Adrenal gland (tissue), 12 donors: ENCODE measurements around the gene GRAP2. TPM values are rescaled to one million over a fixed set of nuclear protein-coding genes. Genes with fewer than 3 reads are reported as not detected.

Source experiments
- DNase-seq, 7 donors: peaks; one replicate each; pipeline ENCODE4 v3.0.0-alpha.2; 2019 to 2020
- H3K27ac ChIP-seq, 5 donors: fragments of 200-600 bp; sonication (generic) in 4 of 5; 1 replicate in 3 of 5; 2 replicates in 2 of 5; pipeline versions ENCODE4 v1.5.1 to v1.8.0; 2016 to 2020; ENCODE audit warnings: mild to moderate bottlenecking in 1 of 5
- H3K27me3 ChIP-seq: fragments of 200-600 bp; 2 replicates; pipeline ENCODE4 v1.8.0; 2021
- H3K36me3 ChIP-seq, 2 donors: fragments of 200-600 bp; replicated peaks in 1 of 2; 1 replicate in 1 of 2; 2 replicates in 1 of 2; pipeline versions ENCODE4 v1.5.1 to v1.8.0; 2018 to 2022
- H3K4me1 ChIP-seq, 2 donors: fragments of 200-600 bp; replicated peaks in 1 of 2; 1 replicate in 1 of 2; 2 replicates in 1 of 2; pipeline versions ENCODE4 v1.5.1 to v1.8.0; 2018 to 2021
- H3K4me3 ChIP-seq, 4 donors: fragments of 200-600 bp; sonication (generic) in 3 of 4; one replicate each; pipeline ENCODE4 v1.5.1; 2016 to 2018
- H3K9me3 ChIP-seq, 3 donors: fragments of 200-600 bp; sonication (generic) in 1 of 3; replicated peaks in 1 of 3; 1 replicate in 2 of 3; 2 replicates in 1 of 3; pipeline versions ENCODE4 v1.5.1 to v1.8.0; 2016 to 2021
- POLR2A ChIP-seq, 2 donors: fragments of 450-650 bp; IDR thresholded peaks; one replicate each; pipeline ENCODE4 v1.6.1; 2017; ENCODE audit warnings: antibody characterized with exemption in 2 of 2, mild to moderate bottlenecking in 2 of 2, moderate library complexity in 1 of 2
- WGBS, 4 donors: extraction: QIAGEN DNeasy Blood & Tissue Kit in 2 of 4; methylation state at CpG; one replicate each; pipeline versions ENCODE4 v1.1.5 to v1.1.7; 2013 to 2017; 5-methylcytosine and 5-hydroxymethylcytosine counted together
- intact Hi-C, 2 donors: fragments of 100-400 bp; cut with DNase I; formaldehyde crosslinking; loops; one replicate each; pipeline versions ENCODE4 v1.14.1 to v1.15.0; 2022 to 2023
- polyA plus RNA-seq, 3 donors: library from polyadenylated mRNA; stranded (reverse); fragments of 200-250 nt in 2 of 3; fragments of 350-450 nt in 1 of 3; fragmentation: Illumina TruSeq in 1 of 3; extraction: RNeasy Lipid Tissue Mini Kit (QIAGEN cat#74804) in 1 of 3; gene quantifications; one replicate each; pipeline ENCODE4 v1.2.3, GENCODE V29; 2013 to 2014
- total RNA-seq, 9 donors: library from RNA; depleted of rRNA in 4 of 9; stranded (reverse); fragments of >200 nt in 4 of 9; fragments of 120-200 nt in 1 of 9; fragmentation: NEBNext Ultra II Directional in 1 of 9; extraction: Animal tissue kit (Norgen Biotek cat#: 25700) in 1 of 9; gene quantifications; one replicate each; pipeline versions ENCODE4 v1.1.0 to v1.2.4, GENCODE V29; 2013 to 2023
- TF ChIP-seq, protein P1 (sequence below), 6 experiments: fragments of 450-650 bp in 4 of 6; fragments of 200-600 bp in 2 of 6; sonication (generic) in 1 of 6; IDR thresholded peaks; 1 replicate in 5 of 6; 2 replicates in 1 of 6; pipeline versions ENCODE4 v1.5.1 to v1.8.0; 2016 to 2021; ENCODE audit warnings: antibody characterized with exemption in 6 of 6, mild to moderate bottlenecking in 2 of 6, moderate library complexity in 1 of 6
- donor health status: healthy with polysubstance abuse.
- donor health status: Bipolar disorder and iron deficiency.
- donor health status: DM: yes; HTN: yes; CAD: no.
- donor health status: DM: no; HTN: no; CAD: no.
- donor health status: DM: no; HTN: no; CAD: no.
- donor health status: DM: yes; HTN: yes; CAD: no.

GRAP2 gene
- total and polyA plus RNA-seq, 12 donors, result 0.28 to 1.7 (median 0.61) TPM; not detected in 1

DNA sequence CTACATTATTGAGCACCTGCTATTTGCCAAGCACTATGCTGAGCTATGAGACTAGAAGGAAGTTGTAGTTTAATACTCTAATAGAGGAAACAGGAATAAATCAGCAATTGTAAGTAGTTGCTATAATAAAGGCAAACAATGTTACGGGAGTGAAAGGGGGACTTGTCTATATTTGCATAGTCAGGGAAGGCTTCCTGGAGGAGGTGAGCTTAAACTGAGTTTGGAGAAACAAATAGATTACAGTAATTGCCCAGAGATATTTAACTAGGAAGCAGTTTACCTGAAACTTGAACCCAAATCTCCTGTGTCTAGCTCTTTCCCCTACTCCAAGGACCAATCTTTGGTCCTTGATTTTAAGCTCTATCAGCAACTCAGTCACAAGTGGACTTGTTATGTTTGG is 5.2 kb upstream of the GRAP2 start:
- 81 to 92% (median 85%) methylated on average over 1 of the region's 1 CpG for WGBS, 4 donors
- no peak for DNase-seq
- no peak overlapping the region for H3K27ac ChIP-seq

DNA sequence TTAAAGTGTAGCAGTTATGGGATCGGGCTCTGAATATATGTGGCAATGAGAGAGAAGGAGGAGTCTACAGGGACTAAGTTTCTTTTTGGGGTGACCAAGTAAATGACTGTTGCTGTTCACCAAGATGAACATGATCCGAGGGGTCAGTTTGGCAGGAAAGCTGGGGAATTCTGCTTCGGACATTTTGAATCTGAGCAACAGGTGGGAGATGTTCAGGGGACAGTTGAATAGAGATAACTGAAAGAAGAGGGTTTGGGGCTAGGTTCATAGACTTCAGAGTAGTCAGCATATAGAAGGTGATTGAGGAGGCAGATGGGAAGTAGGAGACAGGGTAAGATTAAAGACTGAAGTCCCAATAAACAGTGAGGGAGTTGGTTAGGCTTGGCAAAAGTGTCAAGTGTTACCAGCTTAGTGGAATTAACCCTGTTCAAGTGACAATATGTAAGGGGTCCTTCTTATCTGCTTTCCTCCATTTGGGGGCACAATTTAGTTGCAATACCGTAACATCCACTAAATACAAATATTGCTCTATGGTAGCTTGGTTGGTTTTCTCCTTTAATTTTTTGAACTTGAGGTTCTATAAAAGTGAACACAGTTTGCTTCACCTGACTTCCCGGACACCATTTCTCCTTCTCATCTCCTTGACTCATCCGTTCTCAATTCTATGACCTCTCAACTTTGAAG is 4.4 kb upstream of the GRAP2 start:
- Histone ChIP-seq H3K27ac (no peak overlapping the region), H3K4me1 (no peaks in the 10 kb centered on the region), H3K9me3 (no peaks in the 10 kb centered on the region), H3K4me3 (no peak overlapping the region), H3K27me3 (no peaks in the 10 kb centered on the region), H3K36me3 (no peaks in the 10 kb centered on the region)
- TF ChIP-seq, protein P1, sequence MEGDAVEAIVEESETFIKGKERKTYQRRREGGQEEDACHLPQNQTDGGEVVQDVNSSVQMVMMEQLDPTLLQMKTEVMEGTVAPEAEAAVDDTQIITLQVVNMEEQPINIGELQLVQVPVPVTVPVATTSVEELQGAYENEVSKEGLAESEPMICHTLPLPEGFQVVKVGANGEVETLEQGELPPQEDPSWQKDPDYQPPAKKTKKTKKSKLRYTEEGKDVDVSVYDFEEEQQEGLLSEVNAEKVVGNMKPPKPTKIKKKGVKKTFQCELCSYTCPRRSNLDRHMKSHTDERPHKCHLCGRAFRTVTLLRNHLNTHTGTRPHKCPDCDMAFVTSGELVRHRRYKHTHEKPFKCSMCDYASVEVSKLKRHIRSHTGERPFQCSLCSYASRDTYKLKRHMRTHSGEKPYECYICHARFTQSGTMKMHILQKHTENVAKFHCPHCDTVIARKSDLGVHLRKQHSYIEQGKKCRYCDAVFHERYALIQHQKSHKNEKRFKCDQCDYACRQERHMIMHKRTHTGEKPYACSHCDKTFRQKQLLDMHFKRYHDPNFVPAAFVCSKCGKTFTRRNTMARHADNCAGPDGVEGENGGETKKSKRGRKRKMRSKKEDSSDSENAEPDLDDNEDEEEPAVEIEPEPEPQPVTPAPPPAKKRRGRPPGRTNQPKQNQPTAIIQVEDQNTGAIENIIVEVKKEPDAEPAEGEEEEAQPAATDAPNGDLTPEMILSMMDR (IDR thresholded peaks at IDR 0.05), result no peak
- no peak for TF ChIP-seq POLR2A (IDR thresholded peaks at IDR 0.05)
- 81 to 93% (median 86%) methylated on average over 6 of the region's 6 CpGs for WGBS, 4 donors
- intact Hi-C loops, result no loop called here
- DNase-seq, result no peak

More for the DNA sequence above, 5.2 kb upstream of the GRAP2 start:
- no peaks in the 10 kb centered on the region for H3K27me3 ChIP-seq
- H3K9me3 ChIP-seq, result no peaks in the 10 kb centered on the region
- H3K4me3 ChIP-seq, result no peak overlapping the region
- H3K36me3 ChIP-seq, result no peaks in the 10 kb centered on the region
- no peaks in the 10 kb centered on the region for H3K4me1 ChIP-seq
- intact Hi-C loops, result no loop called here
- TF ChIP-seq POLR2A (IDR thresholded peaks at IDR 0.05), result no peak
- TF ChIP-seq, protein P1 (IDR thresholded peaks at IDR 0.05), result no peak

DNA sequence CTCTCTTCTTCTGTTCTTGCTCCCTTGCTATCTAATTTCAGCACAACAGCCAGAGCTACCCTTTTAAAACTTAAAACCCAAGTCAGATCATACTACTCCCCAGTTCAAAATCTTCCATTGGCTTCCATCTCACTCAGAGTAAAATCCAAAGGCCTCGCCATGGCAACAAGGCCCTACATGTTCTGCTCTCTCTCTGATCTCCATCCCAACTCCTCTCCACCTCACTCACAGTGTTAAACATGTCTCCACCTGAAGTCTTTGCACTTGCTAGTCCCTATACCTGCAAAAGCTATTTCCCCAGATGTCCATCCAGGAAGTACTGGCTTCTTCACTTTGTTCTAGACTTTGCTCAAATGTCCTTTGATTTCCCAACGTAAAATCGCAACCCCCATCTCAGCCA is 3.0 kb upstream of the GRAP2 start:
- intact Hi-C loops, result no loop called here
- H3K27me3 ChIP-seq, result no peaks in the 10 kb centered on the region
- no peak overlapping the region for H3K4me3 ChIP-seq
- no peak for DNase-seq
- H3K27ac ChIP-seq, result no peak overlapping the region
- H3K9me3 ChIP-seq, result no peaks in the 10 kb centered on the region
- no peaks in the 10 kb centered on the region for H3K36me3 ChIP-seq
- H3K4me1 ChIP-seq, result no peaks in the 10 kb centered on the region
- TF ChIP-seq POLR2A (IDR thresholded peaks at IDR 0.05), result no peak
- TF ChIP-seq, protein P1 (IDR thresholded peaks at IDR 0.05), result no peak
- 78 to 90% (median 84%) methylated on average over 3 of the region's 3 CpGs for WGBS, 4 donors

DNA sequence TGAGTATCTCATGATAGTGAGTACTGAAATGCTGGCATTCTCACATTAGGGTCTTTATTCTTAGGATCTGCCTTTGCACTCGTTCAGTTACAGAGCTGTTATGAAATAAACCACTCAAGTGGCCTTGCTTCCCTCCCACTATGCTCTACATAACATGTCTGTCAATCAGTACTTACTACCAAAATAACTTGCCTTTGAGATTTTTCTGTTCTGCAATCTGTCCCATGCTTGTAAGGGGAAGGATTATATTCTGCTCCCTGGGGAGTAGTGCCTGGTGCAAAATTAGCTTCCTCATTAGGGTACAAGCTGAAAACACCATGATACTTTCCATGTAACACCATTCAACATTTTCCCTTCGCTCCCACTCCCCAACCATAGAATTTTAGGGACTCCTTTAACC is 1.9 kb upstream of the GRAP2 start:
- Histone ChIP-seq H3K36me3 (no peaks in the 10 kb centered on the region), H3K27ac (no peak overlapping the region), H3K9me3 (no peaks in the 10 kb centered on the region), H3K4me1 (no peaks in the 10 kb centered on the region), H3K4me3 (no peak overlapping the region), H3K27me3 (no peaks in the 10 kb centered on the region)
- WGBS, 4 donors, result 30 to 60% (median 47%) methylated on average over 2 of the region's 2 CpGs
- no peak for DNase-seq
- TF ChIP-seq, protein P1 (IDR thresholded peaks at IDR 0.05), result no peak
- no peak for TF ChIP-seq POLR2A (IDR thresholded peaks at IDR 0.05)
- intact Hi-C loops, result no loop called here
